ENCODE results near the gene LRRC26.
A peak's percentile ranks its signal among the peaks of the same experiment; 100 is the strongest.

Gene LRRC26

GRCh38 chr9:137149942-137150616, 19.8 kb downstream of the LRRC26 start:
- DNase-seq (ENCODE audit: low spot score) = peak; percentile 86

GRCh38 chr9:137149363-137149762, 20.5 kb downstream of the LRRC26 start:
- no peak for DNase-seq (ENCODE audit: low spot score)

- no peak for DNase-seq (ENCODE audit: low spot score)
These were observed 21.2 kb downstream of the LRRC26 start for GRCh38 chr9:137148661-137149060.

- no peak for DNase-seq (ENCODE audit: low spot score)
These were observed 21.6 kb downstream of the LRRC26 start for GRCh38 chr9:137148242-137148641.

GRCh38 chr9:137147793-137148160, 22.1 kb downstream of the LRRC26 start:
- no peak for DNase-seq (ENCODE audit: low spot score)

- DNase-seq (ENCODE audit: low spot score) = no peak
These were observed 22.6 kb downstream of the LRRC26 start for GRCh38 chr9:137147091-137147792.

GRCh38 chr9:137146527-137146918, 23.3 kb downstream of the LRRC26 start:
- DNase-seq (ENCODE audit: low spot score) = peak; percentile 15

- peak; percentile 18 for DNase-seq (ENCODE audit: low spot score)
These were observed 23.9 kb downstream of the LRRC26 start for GRCh38 chr9:137145731-137146526.

- no peak for DNase-seq (ENCODE audit: low spot score)
These were observed 26.4 kb downstream of the LRRC26 start for GRCh38 chr9:137143459-137143858.

GRCh38 chr9:137141976-137142936, 27.6 kb downstream of the LRRC26 start:
- DNase-seq (ENCODE audit: low spot score) = peak; percentile 11

- DNase-seq (ENCODE audit: low spot score) = peak; percentile 16
These were observed 28.6 kb downstream of the LRRC26 start for GRCh38 chr9:137141050-137141810.

- DNase-seq (ENCODE audit: low spot score) = peak; percentile 17
These were observed 29.5 kb downstream of the LRRC26 start for GRCh38 chr9:137140151-137141012.

- peak; percentile 27 for DNase-seq (ENCODE audit: low spot score)
These were observed 30.2 kb downstream of the LRRC26 start for GRCh38 chr9:137139468-137140150.

- DNase-seq (ENCODE audit: low spot score) = peak; percentile 58
These were observed 31.0 kb downstream of the LRRC26 start, which contains the start of gene GRIN1 for GRCh38 chr9:137138722-137139467. Gene GRIN1 (plus strand): TSS chr9:137139154. CDS start chr9:137139487, 333 bp downstream.

GRCh38 chr9:137138058-137138721, 31.7 kb downstream of the LRRC26 start:
- peak; percentile 64 for DNase-seq (ENCODE audit: low spot score)

- peak; percentile 43 for DNase-seq (ENCODE audit: low spot score)
These were observed 32.8 kb downstream of the LRRC26 start for GRCh38 chr9:137136881-137137607.

- DNase-seq (ENCODE audit: low spot score) = peak; percentile 37
These were observed 33.5 kb downstream of the LRRC26 start for GRCh38 chr9:137136261-137136880.

Data from D341Med (cell line).